Limb (tissue), 2 donors: ENCODE results near the gene BASP1.
"Not testable (repeated sequence)": the region's sequence is repeated elsewhere in the genome, so short reads cannot be mapped to it uniquely, and the experiment has no call there.

ENCODE experiments used
- DNase-seq, 2 donors: peaks; one replicate each; pipeline ENCODE4 v3.0.0-alpha.2; 2016; ENCODE audit errors: extremely low spot score in 2 of 2

The BASP1 gene

GRCh38 chr5:17287501-17288155 lies 70.2 kb downstream of the BASP1 start:
- DNase-seq: no peak

GRCh38 chr5:17288570-17288969 lies 71.1 kb downstream of the BASP1 start:
- no peak for DNase-seq

- no peak for DNase-seq
Measured at GRCh38 chr5:17289681-17290539, 72.5 kb downstream of the BASP1 start.

- no peak for DNase-seq
Measured at GRCh38 chr5:17290540-17290974, 73.1 kb downstream of the BASP1 start.

- DNase-seq: no peak
Measured at GRCh38 chr5:17292434-17293015, 75.1 kb downstream of the BASP1 start.

- DNase-seq: no peak
Measured at GRCh38 chr5:17294639-17295311, 77.3 kb downstream of the BASP1 start.

- DNase-seq: no peak
Measured at GRCh38 chr5:17295671-17296070, 78.2 kb downstream of the BASP1 start.

- no peak for DNase-seq
Measured at GRCh38 chr5:17302106-17302505, 84.7 kb downstream of the BASP1 start.

GRCh38 chr5:17302604-17303003 lies 85.2 kb downstream of the BASP1 start:
- no peak for DNase-seq

GRCh38 chr5:17304282-17304681 lies 86.9 kb downstream of the BASP1 start:
- DNase-seq: no peak

- no peak for DNase-seq
Measured at GRCh38 chr5:17305017-17305416, 87.6 kb downstream of the BASP1 start.

- peak in 1 of 2 donors; percentile 37 for DNase-seq
Measured at GRCh38 chr5:17305964-17306725, 88.7 kb downstream of the BASP1 start.

GRCh38 chr5:17306726-17307091 lies 89.3 kb downstream of the BASP1 start:
- DNase-seq: no peak

GRCh38 chr5:17307440-17307839 lies 90.0 kb downstream of the BASP1 start:
- not testable (repeated sequence) for DNase-seq

- DNase-seq: no peak
Measured at GRCh38 chr5:17308326-17309065, 91.1 kb downstream of the BASP1 start.

- DNase-seq: no peak
Measured at GRCh38 chr5:17309462-17309861, 92.0 kb downstream of the BASP1 start.

- DNase-seq: not testable (repeated sequence)
Measured at GRCh38 chr5:17310502-17310901, 93.1 kb downstream of the BASP1 start.

GRCh38 chr5:17311811-17312210 lies 94.4 kb downstream of the BASP1 start:
- DNase-seq: not testable (repeated sequence)

- DNase-seq: no peak
Measured at GRCh38 chr5:17312358-17312757, 94.9 kb downstream of the BASP1 start.

- DNase-seq: no peak
Measured at GRCh38 chr5:17314907-17315471, 97.6 kb downstream of the BASP1 start.
